ENCODE measurements around the gene TMEM248. TPM values are rescaled to one million over a fixed set of nuclear protein-coding genes. Genes with fewer than 3 reads are reported as not detected.

TMEM248 gene
- total RNA-seq, 2 donors from 2014 or later: 77.9 to 79.8 TPM

- H3K27ac ChIP-seq (ENCODE audit: low read depth, low read length): no peak overlapping the region
- H3K36me3 ChIP-seq (ENCODE audit: control insufficient read depth, insufficient read depth, low read length): peaks cover 9% of the 10 kb centered on the region
- no peaks in the 10 kb centered on the region for H3K27me3 ChIP-seq (ENCODE audit: control insufficient read depth, insufficient read depth, low read length, poor library complexity, severe bottlenecking)
- Mint-ChIP-seq H3K9me3 (no peaks in the 10 kb centered on the region), H3K27me3 (ENCODE audit: insufficient read depth) (no peaks in the 10 kb centered on the region), H3K27ac (peak overlapping the region; percentile 64), H3K36me3 (ENCODE audit: low read depth) (peaks cover 7% of the 10 kb centered on the region), H3K4me1 (peaks cover under 1% of the 10 kb centered on the region), H3K4me3 (no peak overlapping the region)
- H3K9ac ChIP-seq (ENCODE audit: extremely low read depth, low read length, poor library complexity, severe bottlenecking): no peak overlapping the region
- H3K4me3 ChIP-seq (ENCODE audit: low read length): no peak overlapping the region
- TF ChIP-seq, protein P1, sequence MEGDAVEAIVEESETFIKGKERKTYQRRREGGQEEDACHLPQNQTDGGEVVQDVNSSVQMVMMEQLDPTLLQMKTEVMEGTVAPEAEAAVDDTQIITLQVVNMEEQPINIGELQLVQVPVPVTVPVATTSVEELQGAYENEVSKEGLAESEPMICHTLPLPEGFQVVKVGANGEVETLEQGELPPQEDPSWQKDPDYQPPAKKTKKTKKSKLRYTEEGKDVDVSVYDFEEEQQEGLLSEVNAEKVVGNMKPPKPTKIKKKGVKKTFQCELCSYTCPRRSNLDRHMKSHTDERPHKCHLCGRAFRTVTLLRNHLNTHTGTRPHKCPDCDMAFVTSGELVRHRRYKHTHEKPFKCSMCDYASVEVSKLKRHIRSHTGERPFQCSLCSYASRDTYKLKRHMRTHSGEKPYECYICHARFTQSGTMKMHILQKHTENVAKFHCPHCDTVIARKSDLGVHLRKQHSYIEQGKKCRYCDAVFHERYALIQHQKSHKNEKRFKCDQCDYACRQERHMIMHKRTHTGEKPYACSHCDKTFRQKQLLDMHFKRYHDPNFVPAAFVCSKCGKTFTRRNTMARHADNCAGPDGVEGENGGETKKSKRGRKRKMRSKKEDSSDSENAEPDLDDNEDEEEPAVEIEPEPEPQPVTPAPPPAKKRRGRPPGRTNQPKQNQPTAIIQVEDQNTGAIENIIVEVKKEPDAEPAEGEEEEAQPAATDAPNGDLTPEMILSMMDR (conservative IDR thresholded peaks at IDR 0.05): no peak
- H3K9me3 ChIP-seq (ENCODE audit: control insufficient read depth, low read length): no peaks in the 10 kb centered on the region
- no peaks in the 10 kb centered on the region for H3K4me1 ChIP-seq (ENCODE audit: control insufficient read depth, insufficient read depth, low read length)
- WGBS, 2 experiments (ENCODE audit: insufficient coverage in 1 of 2, insufficient read length in 1 of 2): 90 to 93% methylated on average over 6 to 7 of the region's 7 CpGs
- no peak for DNase-seq
Observed at GRCh38 chr7:66899552-66900280, 21.3 kb upstream of the TMEM248 start.

DNA sequence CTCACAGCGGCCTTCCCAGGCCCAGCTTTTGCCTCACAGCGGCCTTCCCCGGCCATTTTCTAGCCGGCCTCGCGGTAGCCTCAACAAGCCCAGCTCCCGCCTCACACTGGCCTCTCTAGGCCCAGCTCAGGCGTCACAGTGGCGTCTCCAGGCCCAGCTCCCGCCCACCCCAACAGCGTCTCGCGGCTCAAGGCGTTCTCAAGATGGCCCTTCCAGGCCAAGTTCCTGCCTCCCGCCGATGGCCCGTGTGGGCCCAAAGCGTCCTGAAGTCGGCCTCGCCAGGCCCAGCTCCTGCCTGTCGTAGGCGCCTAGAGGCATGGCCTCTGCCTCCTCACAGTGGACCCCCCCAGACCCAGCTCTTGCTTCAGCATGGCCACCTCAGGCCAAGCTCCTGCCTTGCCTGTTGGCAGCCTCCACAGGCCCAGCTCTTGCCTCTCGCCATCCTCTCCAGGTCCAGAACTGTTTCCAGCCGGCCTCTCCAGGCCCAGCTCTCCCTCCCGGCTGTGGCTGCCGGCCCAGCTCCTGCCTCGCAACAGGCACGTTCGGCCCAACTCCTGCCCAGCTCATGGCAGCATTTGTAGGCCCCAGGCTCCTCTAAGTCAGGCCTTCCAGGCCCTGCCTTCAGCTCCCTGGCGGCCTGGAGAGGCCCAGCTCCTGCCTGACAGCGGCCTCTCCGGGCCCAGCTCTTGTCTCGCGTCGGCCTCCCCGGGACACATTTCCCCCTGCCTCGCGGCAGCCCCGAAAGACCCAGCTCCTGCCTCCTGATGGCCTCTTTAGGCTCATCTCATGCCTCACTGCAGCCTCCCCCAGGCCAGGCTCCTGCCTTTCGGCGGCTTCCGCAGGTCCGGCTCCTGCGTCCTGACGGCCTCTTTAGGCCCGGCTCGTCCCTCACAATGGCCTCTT is 18.8 kb upstream of the TMEM248 start:
- Mint-ChIP-seq H3K36me3 (ENCODE audit: low read depth) (peaks cover 4% of the 10 kb centered on the region), H3K27me3 (ENCODE audit: insufficient read depth) (no peaks in the 10 kb centered on the region), H3K27ac (peak overlapping the region; percentile 55), H3K4me1 (no peaks in the 10 kb centered on the region), H3K4me3 (no peak overlapping the region), H3K9me3 (no peaks in the 10 kb centered on the region)
- no peak overlapping the region for H3K4me3 ChIP-seq (ENCODE audit: low read length)
- no peaks in the 10 kb centered on the region for H3K9me3 ChIP-seq (ENCODE audit: control insufficient read depth, low read length)
- H3K27me3 ChIP-seq (ENCODE audit: control insufficient read depth, insufficient read depth, low read length, poor library complexity, severe bottlenecking): no peaks in the 10 kb centered on the region
- 95 to 98% methylated on average over 31 to 47 of the region's 47 CpGs for WGBS, 2 experiments (ENCODE audit: insufficient coverage in 1 of 2, insufficient read length in 1 of 2)
- peaks cover 9% of the 10 kb centered on the region for H3K36me3 ChIP-seq (ENCODE audit: control insufficient read depth, insufficient read depth, low read length)
- TF ChIP-seq, protein P1 (conservative IDR thresholded peaks at IDR 0.05): no peak
- no peak for DNase-seq
- no peak overlapping the region for H3K9ac ChIP-seq (ENCODE audit: extremely low read depth, low read length, poor library complexity, severe bottlenecking)
- no peak overlapping the region for H3K27ac ChIP-seq (ENCODE audit: low read depth, low read length)
- no peaks in the 10 kb centered on the region for H3K4me1 ChIP-seq (ENCODE audit: control insufficient read depth, insufficient read depth, low read length)

DNA sequence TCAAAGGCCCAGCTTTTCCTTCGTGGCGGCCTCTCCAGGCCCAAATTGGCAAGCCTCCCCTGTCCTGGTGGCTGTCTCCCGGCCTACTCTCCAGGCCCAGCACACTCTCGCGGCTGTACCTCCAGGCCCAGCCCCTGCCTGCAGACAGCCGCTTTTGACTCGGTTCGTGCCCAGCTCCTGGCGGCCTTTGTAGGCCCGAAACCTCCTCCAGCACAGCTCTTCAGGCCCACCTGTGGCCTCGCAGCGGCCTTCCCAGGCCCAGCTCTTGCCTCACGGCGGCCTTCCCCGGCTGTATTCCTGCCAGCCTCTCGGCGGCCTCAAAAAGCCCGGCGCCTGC is 18.2 kb upstream of the TMEM248 start:
- 95 to 97% methylated on average over 11 to 19 of the region's 19 CpGs for WGBS, 2 experiments (ENCODE audit: insufficient coverage in 1 of 2, insufficient read length in 1 of 2)
- H3K36me3 Mint-ChIP-seq (ENCODE audit: low read depth): peaks cover 4% of the 10 kb centered on the region
- Histone ChIP-seq H3K4me3 (ENCODE audit: low read length) (no peak overlapping the region), H3K9me3 (ENCODE audit: control insufficient read depth, low read length) (no peaks in the 10 kb centered on the region), H3K9ac (ENCODE audit: extremely low read depth, low read length, poor library complexity, severe bottlenecking) (no peak overlapping the region), H3K4me1 (ENCODE audit: control insufficient read depth, insufficient read depth, low read length) (no peaks in the 10 kb centered on the region), H3K36me3 (ENCODE audit: control insufficient read depth, insufficient read depth, low read length) (peaks cover 9% of the 10 kb centered on the region), H3K27ac (ENCODE audit: low read depth, low read length) (no peak overlapping the region), H3K27me3 (ENCODE audit: control insufficient read depth, insufficient read depth, low read length, poor library complexity, severe bottlenecking) (no peaks in the 10 kb centered on the region)
- no peak overlapping the region for H3K27ac Mint-ChIP-seq
- H3K4me3 Mint-ChIP-seq: no peak overlapping the region
- no peaks in the 10 kb centered on the region for H3K4me1 Mint-ChIP-seq
- TF ChIP-seq, protein P1 (conservative IDR thresholded peaks at IDR 0.05): no peak
- no peaks in the 10 kb centered on the region for H3K27me3 Mint-ChIP-seq (ENCODE audit: insufficient read depth)
- no peak for DNase-seq
- H3K9me3 Mint-ChIP-seq: no peaks in the 10 kb centered on the region
